GM19099 (cell line): Measurements from ENCODE around the gene PHLDB3.

Experiments used
- POLR2A ChIP-seq: IDR thresholded peaks from 3 replicates; pipeline ENCODE4 v1.6.1; 2011; ENCODE audit warnings: low read depth; ENCODE audit not compliant: insufficient read length; ENCODE audit errors: extremely low read depth

The PHLDB3 gene

DNA sequence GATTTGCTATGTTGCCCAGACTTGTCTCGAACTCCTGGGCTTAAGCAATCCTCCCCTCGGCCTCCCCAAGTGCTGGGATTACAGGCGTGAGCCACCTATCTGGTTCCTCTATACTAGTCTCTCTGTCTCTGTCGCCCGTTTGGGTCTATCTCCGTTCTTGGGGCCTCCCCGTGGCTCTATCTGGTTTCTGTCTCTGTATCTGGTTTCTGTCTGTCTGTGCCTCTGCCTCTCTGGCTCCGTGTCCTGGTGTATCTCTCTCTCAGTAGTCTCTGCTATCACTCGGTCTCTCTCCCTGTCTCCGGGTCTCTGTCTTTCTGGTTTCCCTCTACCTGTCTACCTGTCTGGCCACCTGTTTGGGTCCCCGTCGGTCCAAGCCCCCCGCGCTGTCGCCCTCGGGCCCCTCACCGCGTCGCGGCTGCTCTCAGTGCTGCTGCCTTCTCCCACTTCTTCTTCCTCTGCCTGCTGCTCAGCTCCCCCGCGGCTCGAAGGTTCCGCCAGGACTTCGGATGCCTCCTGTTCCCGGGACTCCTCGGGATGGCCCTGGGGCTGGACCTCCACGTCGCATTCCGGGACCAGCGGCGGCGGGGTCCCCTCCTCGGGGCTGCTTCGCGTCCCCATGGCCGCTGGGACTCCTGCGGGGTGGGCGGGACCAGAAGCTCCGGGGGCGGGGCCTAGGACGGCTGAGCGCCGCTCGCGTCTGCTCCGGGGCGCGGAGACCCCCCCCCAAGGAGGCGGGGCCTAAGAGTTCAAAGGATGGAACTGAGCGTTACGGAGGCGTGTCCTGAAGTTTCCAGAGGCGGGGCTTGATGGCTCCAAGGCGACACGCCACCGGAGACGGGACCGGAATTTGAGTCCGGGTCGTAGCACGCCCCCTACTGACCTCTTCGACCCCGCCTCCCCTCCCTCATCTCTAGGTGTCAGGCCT, 783 bp downstream of the PHLDB3 start:
- peak; percentile 70 for TF ChIP-seq POLR2A

DNA sequence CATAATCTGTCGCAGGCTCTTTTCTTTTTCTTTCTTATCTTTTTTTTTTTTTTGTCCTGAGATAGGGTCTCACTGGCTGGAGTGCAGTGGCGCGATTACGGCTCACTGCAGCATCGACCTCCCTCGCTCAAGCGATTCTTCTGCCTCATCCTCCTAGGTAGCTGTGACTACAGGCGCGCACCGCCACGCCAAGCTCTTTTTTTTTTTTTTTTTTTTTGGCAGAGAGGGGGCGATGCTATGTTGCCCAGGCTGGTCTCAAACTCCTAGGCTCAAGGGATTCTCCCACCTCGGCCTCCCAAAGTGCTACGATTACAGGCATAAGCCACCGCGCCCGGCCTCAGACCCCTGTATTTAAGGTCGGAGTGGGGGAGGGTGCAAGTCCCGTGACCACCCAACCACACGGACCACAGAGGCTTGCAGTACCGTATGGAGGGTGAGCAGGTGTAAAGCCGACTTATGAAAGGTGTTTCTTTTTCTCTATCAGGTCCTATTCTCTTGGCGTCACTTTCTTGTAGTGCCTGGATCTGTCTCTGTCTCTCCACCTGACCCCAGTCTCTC, 2.0 kb downstream of the PHLDB3 start:
- no peak for TF ChIP-seq POLR2A

- no peak for TF ChIP-seq POLR2A
Observed at GRCh38 chr19:43501661-43502418, 2.7 kb downstream of the PHLDB3 start.

DNA sequence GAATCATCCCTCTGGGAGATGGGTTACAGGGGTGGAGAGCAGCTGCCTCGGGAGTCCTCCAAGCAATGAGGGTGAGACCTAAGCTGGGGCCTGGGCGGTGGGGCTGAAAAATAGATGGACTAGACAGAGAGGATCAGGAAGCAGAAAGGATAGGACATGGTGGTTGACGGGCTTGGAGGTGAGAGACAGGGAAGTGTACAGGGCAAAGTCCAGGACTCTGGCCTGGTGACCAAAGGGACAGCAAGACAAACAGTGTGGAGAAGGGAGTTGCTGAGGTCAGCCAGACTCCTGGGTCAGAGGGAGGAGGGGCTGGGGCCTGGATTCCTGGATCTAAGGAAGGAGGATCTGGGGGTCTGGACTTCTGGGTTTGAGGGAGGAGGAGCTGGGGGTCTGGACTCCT, 5.5 kb downstream of the PHLDB3 start:
- TF ChIP-seq POLR2A, result no peak

GRCh38 chr19:43498233-43498842, 6.2 kb downstream of the PHLDB3 start:
- no peak for TF ChIP-seq POLR2A

- TF ChIP-seq POLR2A, result no peak
Observed at GRCh38 chr19:43496960-43497359, 7.6 kb downstream of the PHLDB3 start.

DNA sequence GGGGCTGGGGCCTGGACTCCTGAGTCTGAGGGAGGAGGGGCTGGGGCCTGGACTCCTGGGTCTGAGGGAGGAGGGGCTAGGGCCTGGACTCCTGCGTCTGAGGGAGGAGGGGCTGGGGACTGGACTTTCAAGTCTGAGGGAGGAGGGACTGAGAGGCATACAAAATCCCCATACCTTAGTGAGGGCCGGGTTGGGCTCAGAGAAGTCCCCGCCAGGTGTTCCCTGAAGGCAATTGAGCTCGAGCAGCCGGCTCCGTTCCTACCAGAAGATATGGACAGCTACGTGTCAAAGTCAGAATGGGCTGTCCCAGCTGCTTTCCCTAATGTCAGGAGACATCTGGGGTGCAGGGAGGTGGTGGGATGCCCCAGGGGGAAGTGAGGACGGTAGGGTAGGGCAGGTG, 9.5 kb downstream of the PHLDB3 start:
- no peak for TF ChIP-seq POLR2A

- TF ChIP-seq POLR2A, result no peak
Observed at GRCh38 chr19:43490759-43491158, 13.8 kb downstream of the PHLDB3 start.

- TF ChIP-seq POLR2A, result no peak
Observed at GRCh38 chr19:43489979-43490599, 14.5 kb downstream of the PHLDB3 start.

- TF ChIP-seq POLR2A, result no peak
Observed at GRCh38 chr19:43489310-43489709, 15.2 kb downstream of the PHLDB3 start.

DNA sequence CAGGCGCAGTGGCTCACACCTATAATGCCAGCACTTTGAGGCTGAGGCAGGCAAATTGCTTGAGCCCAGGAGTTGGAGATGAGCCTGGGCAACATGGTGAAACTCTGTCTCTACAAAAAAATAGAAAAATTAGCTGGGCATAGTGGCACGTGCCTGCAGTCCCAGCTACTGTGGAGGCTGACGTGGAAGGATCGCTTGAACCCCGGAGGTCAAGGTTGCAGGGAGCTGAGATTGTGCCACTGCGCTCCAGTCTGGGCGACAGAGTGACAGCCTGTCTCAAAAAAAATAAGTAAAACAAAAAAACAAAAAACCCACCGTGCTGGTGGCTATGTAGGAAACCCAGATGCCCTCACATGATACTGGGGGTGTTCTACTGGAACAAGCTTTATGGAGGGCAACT, 16.4 kb downstream of the PHLDB3 start:
- no peak for TF ChIP-seq POLR2A

DNA sequence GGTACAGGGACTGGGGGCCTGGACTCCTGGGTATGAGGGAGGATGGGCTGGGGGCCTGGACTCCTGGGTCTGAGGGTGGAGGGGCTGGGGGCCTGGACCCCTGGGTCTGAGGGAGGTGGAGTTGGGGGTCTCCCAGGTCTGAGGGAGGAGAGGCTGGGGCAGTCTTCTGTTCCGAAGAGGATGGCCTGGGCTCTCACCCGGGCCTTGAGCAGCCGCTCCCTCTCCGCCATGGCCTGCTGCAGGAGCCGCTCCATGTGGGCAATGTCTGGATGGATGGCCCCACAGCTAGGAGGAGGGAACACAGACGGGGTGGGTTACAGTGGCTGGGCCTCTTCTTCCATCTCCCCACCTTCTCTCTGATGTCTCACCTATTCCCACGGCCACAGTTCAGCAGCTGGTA, 18.1 kb downstream of the PHLDB3 start:
- no peak for TF ChIP-seq POLR2A

DNA sequence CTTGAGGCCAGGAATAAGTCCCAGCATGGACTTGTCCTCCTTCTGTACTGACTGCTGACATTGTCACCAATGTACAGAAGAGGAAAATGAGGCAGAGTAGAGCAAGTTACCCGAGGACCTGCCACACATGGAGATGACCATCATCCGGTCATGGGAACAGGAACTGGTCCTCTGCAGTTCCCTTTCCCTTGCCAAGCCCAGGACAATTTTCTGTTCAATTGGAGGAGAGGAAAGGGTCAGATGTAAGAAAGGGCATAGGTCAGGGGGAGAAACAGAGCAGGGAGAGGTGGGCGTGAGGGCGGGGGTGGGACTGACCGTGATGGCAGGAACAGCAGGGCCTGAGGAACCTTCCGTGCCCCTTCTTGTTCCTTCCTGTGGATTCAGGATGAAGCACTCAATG, 18.6 kb downstream of the PHLDB3 start:
- TF ChIP-seq POLR2A, result no peak

DNA sequence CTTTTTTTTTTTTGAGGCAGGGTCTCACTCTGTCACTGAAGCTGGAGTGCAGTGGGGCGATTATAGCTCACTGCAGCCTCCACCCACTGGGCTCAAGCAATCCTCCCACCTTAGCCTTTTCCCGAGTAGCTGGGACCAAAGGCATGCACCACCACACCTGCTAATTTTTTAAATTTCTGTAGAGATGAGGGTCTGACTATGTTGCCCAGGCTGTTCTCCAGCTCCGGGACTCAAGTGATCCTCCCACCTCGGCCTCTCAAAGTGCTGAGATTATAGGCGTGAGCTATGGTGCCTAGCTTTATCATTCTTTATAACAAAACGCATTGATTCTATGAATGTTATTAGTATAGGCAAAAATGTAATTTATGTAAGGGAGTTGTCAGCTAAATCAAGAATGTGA, 21.3 kb downstream of the PHLDB3 start:
- TF ChIP-seq POLR2A, result no peak

GRCh38 chr19:43482193-43482592, 22.4 kb downstream of the PHLDB3 start:
- no peak for TF ChIP-seq POLR2A
